ENCODE results near the gene GALNT16. TPM values are rescaled to one million over a fixed set of nuclear protein-coding genes. Genes with fewer than 3 reads are reported as not detected.

The GALNT16 gene
- total and polyA plus RNA-seq, 8 donors = 0.53 to 2.2 (median 1.6) TPM; not detected in 1

GRCh38 chr14:69318901-69319475, 59.0 kb downstream of the GALNT16 start:
- Histone ChIP-seq H3K4me1 (peaks cover 0 to 15% (median 10%) of the 10 kb centered on the region in 4 donors), H3K4me3 (no peak overlapping the region), H3K27me3 (no peaks in the 10 kb centered on the region), H3K27ac (no peak overlapping the region), H3K36me3 (no peaks in the 10 kb centered on the region), H3K9me3 (no peaks in the 10 kb centered on the region)
- no peak for TF ChIP-seq POLR2AphosphoS5 (IDR thresholded peaks at IDR 0.05)
- TF ChIP-seq POLR2A (IDR thresholded peaks at IDR 0.05) = no peak
- TF ChIP-seq EP300 (IDR thresholded peaks at IDR 0.05) = no peak
- DNase-seq = no peak
- WGBS, 5 donors = 71 to 92% (median 87%) methylated on average over 4 to 8 of the region's 8 CpGs
- intact Hi-C loops (cut with DNase I; ENCODE audit: low total_unique reads) = no loop called here

- no peak overlapping the region for H3K27ac ChIP-seq
- H3K4me1 ChIP-seq = peaks cover 0 to 15% (median 10%) of the 10 kb centered on the region in 4 donors
- H3K36me3 ChIP-seq = no peaks in the 10 kb centered on the region
- no peaks in the 10 kb centered on the region for H3K9me3 ChIP-seq
- no peaks in the 10 kb centered on the region for H3K27me3 ChIP-seq
- no peak overlapping the region for H3K4me3 ChIP-seq
- WGBS, 5 donors = 91 to 99% (median 98%) methylated on average over 6 to 8 of the region's 8 CpGs
- intact Hi-C loops (cut with DNase I; ENCODE audit: low total_unique reads) = no loop called here
- DNase-seq = no peak
- TF ChIP-seq CTCF (IDR thresholded peaks at IDR 0.05) = no peak
- no peak for TF ChIP-seq POLR2AphosphoS5 (IDR thresholded peaks at IDR 0.05)
- TF ChIP-seq EP300 (IDR thresholded peaks at IDR 0.05) = no peak
- TF ChIP-seq POLR2A (IDR thresholded peaks at IDR 0.05) = no peak
Measured at GRCh38 chr14:69319911-69320310, 60.0 kb downstream of the GALNT16 start.

GRCh38 chr14:69320581-69321365, 60.8 kb downstream of the GALNT16 start:
- H3K9me3 ChIP-seq = no peaks in the 10 kb centered on the region
- intact Hi-C loops (cut with DNase I; ENCODE audit: low total_unique reads) = no loop called here
- H3K4me3 ChIP-seq = no peak overlapping the region
- TF ChIP-seq CTCF (IDR thresholded peaks at IDR 0.05) (no peak), POLR2A (IDR thresholded peaks at IDR 0.05) (no peak), POLR2AphosphoS5 (IDR thresholded peaks at IDR 0.05) (no peak), EP300 (IDR thresholded peaks at IDR 0.05) (no peak)
- no peak for DNase-seq
- 92 to 95% (median 93%) methylated on average over 15 to 18 of the region's 18 CpGs for WGBS, 5 donors
- H3K27me3 ChIP-seq = no peaks in the 10 kb centered on the region
- no peak overlapping the region for H3K27ac ChIP-seq
- H3K36me3 ChIP-seq = no peaks in the 10 kb centered on the region
- peaks cover 0 to 15% (median 10%) of the 10 kb centered on the region in 4 donors for H3K4me1 ChIP-seq

- Histone ChIP-seq H3K4me3 (no peak overlapping the region), H3K27me3 (no peaks in the 10 kb centered on the region), H3K4me1 (peaks cover 0 to 12% (median 9%) of the 10 kb centered on the region in 4 donors), H3K9me3 (no peaks in the 10 kb centered on the region), H3K36me3 (no peaks in the 10 kb centered on the region), H3K27ac (no peak overlapping the region)
- intact Hi-C loops (cut with DNase I; ENCODE audit: low total_unique reads) = no loop called here
- TF ChIP-seq CTCF (IDR thresholded peaks at IDR 0.05) (no peak), POLR2A (IDR thresholded peaks at IDR 0.05) (no peak), EP300 (IDR thresholded peaks at IDR 0.05) (no peak), POLR2AphosphoS5 (IDR thresholded peaks at IDR 0.05) (no peak)
- no peak for DNase-seq
- 81 to 87% (median 84%) methylated on average over 8 to 11 of the region's 11 CpGs for WGBS, 5 donors
Measured at GRCh38 chr14:69321601-69322330, 61.8 kb downstream of the GALNT16 start.
